Small intestine (tissue), 7 donors: ENCODE measurements around the gene SORCS2. TPM values are rescaled to one million over a fixed set of nuclear protein-coding genes. Genes with fewer than 3 reads are reported as not detected.

Source experiments
- DNase-seq, 2 donors: peaks; one replicate each; pipeline versions ENCODE4 v3.0.0 to v3.0.0-alpha.2; 2013
- FAIRE-seq: peaks from 2 replicates; lab custom pipeline; 2012; peaks lifted over from hg19 to GRCh38; lab: Jason Lieb, UNC
- H3K27ac ChIP-seq, 3 donors: one replicate each; pipeline ENCODE4 v1.5.1; 2013; ENCODE audit warnings: low read length in 2 of 3, mild to moderate bottlenecking in 2 of 3, control low read depth in 1 of 3, inconsistent platforms in 1 of 3, low read depth in 1 of 3, moderate library complexity in 1 of 3
- H3K27me3 ChIP-seq, 3 donors: one replicate each; pipeline ENCODE4 v1.6.1; 2013; ENCODE audit warnings: low read length in 3 of 3, inconsistent platforms in 1 of 3; ENCODE audit not compliant: control insufficient read depth in 3 of 3, insufficient read depth in 3 of 3
- H3K36me3 ChIP-seq, 3 donors: one replicate each; pipeline ENCODE4 v1.6.1; 2013; ENCODE audit warnings: low read length in 3 of 3, inconsistent platforms in 1 of 3, low read depth in 1 of 3, mild to moderate bottlenecking in 1 of 3, moderate library complexity in 1 of 3; ENCODE audit not compliant: control insufficient read depth in 3 of 3, insufficient read depth in 2 of 3
- H3K4me1 ChIP-seq, 3 donors: one replicate each; pipeline ENCODE4 v1.6.1; 2013; ENCODE audit warnings: low read length in 2 of 3, inconsistent platforms in 1 of 3, low read depth in 1 of 3, mild to moderate bottlenecking in 1 of 3, moderate library complexity in 1 of 3; ENCODE audit not compliant: control insufficient read depth in 3 of 3, insufficient read depth in 2 of 3
- H3K4me3 ChIP-seq, 3 donors: one replicate each; pipeline ENCODE4 v1.5.1; 2013; ENCODE audit warnings: low read length in 3 of 3, control low read depth in 1 of 3, inconsistent platforms in 1 of 3, low read depth in 1 of 3, mild to moderate bottlenecking in 1 of 3, moderate library complexity in 1 of 3
- H3K9me3 ChIP-seq, 2 donors: one replicate each; pipeline ENCODE4 v1.6.1; 2013; ENCODE audit warnings: low read depth in 1 of 2, low read length in 1 of 2; ENCODE audit not compliant: control insufficient read depth in 2 of 2, insufficient read depth in 1 of 2
- WGBS, 3 donors: extraction: QIAGEN DNeasy Blood & Tissue Kit; methylation state at CpG; one replicate each; pipeline ENCODE4 v1.1.7; 2013; 5-methylcytosine and 5-hydroxymethylcytosine counted together
- polyA plus RNA-seq, 4 donors: library from polyadenylated mRNA; stranded (reverse) in 3 of 4; unstranded in 1 of 4; fragments of 200-250 nt in 3 of 4; fragments of 120-200 nt in 1 of 4; gene quantifications; one replicate each; pipeline versions ENCODE4 v1.2.1 to v1.2.3, GENCODE V29; 2013
- donor health status: healthy with polysubstance abuse.
- donor health status: control.
- donor health status: control.
- donor health status: Bipolar disorder and iron deficiency.
- donor health status: healthy.

The SORCS2 gene
- polyA plus RNA-seq, 4 donors: 0.63 to 3.3 (median 2.2) TPM; not detected in 1

DNA sequence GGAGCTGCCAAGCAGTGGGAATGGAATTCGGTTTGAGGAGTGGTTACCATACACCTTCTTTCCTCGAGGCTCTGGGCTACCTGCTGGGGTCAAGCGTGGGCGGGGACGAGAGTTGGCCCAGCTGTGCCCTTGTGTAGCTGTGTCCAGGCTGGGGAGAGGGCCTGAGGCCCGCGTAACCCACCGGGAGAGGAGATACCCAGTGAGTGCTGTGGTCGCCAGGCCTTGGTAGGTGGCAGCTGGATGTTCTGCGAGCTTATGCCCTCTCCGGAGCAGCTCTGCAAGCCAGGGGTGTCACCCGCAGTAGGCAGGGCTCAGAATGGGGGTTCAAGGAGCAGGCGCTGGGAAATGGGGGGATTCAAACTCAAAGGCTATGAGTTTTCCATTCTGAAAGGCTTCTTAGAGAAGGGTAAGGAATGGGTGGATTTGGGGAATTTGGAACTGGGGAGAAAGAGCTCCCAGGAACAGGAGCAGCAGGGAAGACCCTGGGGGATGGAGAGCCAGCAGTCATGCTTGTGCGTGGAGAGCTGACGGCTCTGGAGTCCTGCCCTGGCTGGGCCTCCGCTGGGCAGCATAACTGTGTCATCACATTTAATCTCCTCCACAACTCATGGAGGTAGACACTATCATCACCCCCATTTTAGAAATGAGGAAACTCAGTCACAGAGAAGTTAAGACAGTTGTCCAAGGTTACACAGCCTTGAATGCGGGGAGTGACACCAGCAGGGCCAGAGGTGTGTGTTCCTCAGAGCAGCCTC, 117.5 kb downstream of the SORCS2 start:
- DNase-seq (no peak), FAIRE-seq (no peak)
- Histone ChIP-seq H3K9me3 (no peaks in the 10 kb centered on the region), H3K27ac (no peak overlapping the region), H3K4me1 (no peaks in the 10 kb centered on the region), H3K36me3 (no peaks in the 10 kb centered on the region), H3K4me3 (no peak overlapping the region), H3K27me3 (peaks cover 0 to 3% (median 2%) of the 10 kb centered on the region in 3 donors)
- WGBS, 3 donors: 72 to 81% (median 76%) methylated on average over 17 of the region's 17 CpGs

DNA sequence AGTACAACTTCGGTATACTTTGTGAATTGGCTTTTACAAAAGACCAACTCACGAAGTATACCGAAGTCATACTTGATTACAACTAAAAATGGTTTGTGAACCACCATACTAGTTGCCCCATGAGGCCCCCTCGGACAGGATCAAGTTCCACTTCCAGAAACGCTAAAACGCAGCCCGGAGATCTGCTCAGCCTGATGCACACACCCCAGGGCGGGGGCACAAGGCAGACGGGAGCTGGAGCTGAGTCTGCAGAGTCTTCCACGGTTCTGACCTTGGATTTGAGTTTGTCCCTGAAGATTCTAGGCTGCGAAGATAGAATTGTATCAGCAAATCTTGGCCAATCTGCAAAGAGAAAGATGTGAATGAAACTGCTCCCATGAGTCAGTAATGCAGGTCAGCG, 118.1 kb downstream of the SORCS2 start:
- 34 to 63% (median 40%) methylated on average over 12 of the region's 12 CpGs for WGBS, 3 donors
- Histone ChIP-seq H3K9me3 (no peaks in the 10 kb centered on the region), H3K27ac (no peak overlapping the region), H3K4me3 (no peak overlapping the region), H3K27me3 (peaks cover 0 to 3% (median 2%) of the 10 kb centered on the region in 3 donors), H3K36me3 (no peaks in the 10 kb centered on the region), H3K4me1 (no peaks in the 10 kb centered on the region)
- no peak for FAIRE-seq
- DNase-seq: no peak

DNA sequence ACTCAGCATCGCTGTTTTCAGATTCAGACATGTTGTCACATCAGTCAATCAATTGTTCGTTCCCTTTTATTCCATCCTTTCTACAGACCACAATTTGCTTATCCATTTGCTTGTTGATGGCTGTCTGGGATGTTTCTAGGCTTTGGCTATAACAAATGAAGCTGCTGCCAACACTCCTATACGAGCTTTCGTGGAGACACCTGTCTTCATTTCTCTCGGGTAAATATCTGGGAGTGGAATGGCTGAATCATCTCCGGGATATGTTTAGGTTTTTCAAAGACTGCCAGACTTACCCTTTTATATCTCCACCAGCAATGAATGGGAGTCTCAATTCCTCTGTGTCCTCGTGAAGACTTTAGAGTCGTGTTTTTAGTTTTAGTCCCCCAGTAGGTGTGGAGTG, 118.9 kb downstream of the SORCS2 start:
- no peak overlapping the region for H3K4me3 ChIP-seq
- FAIRE-seq: no peak
- no peaks in the 10 kb centered on the region for H3K36me3 ChIP-seq
- no peaks in the 10 kb centered on the region for H3K9me3 ChIP-seq
- no peak for DNase-seq
- no peak overlapping the region for H3K27ac ChIP-seq
- WGBS, 3 donors: 65 to 77% (median 69%) methylated on average over 8 of the region's 8 CpGs
- peaks cover 0 to 3% (median 1%) of the 10 kb centered on the region in 3 donors for H3K27me3 ChIP-seq
- H3K4me1 ChIP-seq: no peaks in the 10 kb centered on the region

DNA sequence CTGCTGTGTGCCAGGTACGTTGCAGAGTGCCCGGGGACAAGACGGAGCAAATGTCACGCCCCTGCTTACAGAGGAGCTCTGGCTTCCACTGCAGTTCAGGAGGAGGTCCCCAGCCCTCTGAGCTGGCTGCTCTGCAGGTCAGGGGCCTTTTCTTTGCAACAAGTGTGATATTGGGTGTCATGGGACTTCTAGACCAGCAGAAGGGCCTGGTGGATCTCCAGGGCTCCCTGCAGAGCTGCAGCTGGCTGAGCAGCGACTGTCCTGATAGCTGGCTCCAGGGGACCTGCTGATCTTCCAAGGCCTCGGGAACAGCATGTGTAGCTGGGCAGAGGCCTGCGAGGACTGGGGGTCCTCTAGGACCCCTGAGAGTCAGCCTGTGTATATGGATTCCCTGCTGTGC, 120.4 kb downstream of the SORCS2 start:
- Histone ChIP-seq H3K27ac (no peak overlapping the region), H3K4me3 (no peak overlapping the region), H3K9me3 (no peaks in the 10 kb centered on the region), H3K27me3 (peaks cover 0 to 3% (median 0%) of the 10 kb centered on the region in 3 donors), H3K36me3 (no peaks in the 10 kb centered on the region), H3K4me1 (no peaks in the 10 kb centered on the region)
- FAIRE-seq (no peak), DNase-seq (no peak)
- WGBS, 3 donors: 74 to 84% (median 79%) methylated on average over 7 of the region's 7 CpGs

DNA sequence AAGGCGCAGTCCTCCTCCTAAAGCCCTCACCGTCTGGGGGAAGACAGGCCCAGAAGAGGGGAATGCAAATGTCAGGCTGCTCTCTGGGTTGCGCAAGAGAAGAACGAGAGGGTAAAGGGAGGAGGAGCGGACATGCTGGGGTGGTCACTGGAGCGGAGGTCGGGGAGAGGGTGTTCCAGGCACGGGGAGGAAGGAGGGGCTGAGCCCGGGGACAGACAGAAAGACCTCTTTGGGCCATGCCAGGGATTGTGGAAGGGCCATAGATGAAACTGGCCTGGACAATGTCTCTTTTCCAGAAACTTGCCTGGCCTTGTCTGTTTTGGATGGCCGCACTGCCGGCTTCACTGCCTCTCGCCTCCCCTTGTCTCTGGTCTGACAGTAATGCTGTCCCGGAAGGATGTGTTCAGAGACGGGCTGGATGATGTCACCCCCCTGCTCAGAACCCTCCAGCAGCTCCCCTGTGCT, 121.0 kb downstream of the SORCS2 start:
- H3K27ac ChIP-seq: peak overlapping the region in 1 of 3 donors; percentile 9
- H3K4me1 ChIP-seq: no peaks in the 10 kb centered on the region
- WGBS, 3 donors: 51 to 63% (median 57%) methylated on average over 13 to 14 of the region's 14 CpGs
- FAIRE-seq (no peak), DNase-seq (no peak)
- H3K27me3 ChIP-seq: peaks cover 0 to 3% (median 0%) of the 10 kb centered on the region in 3 donors
- H3K4me3 ChIP-seq: no peak overlapping the region
- peaks cover 0 to 5% of the 10 kb centered on the region in 2 donors for H3K9me3 ChIP-seq
- H3K36me3 ChIP-seq: no peaks in the 10 kb centered on the region

DNA sequence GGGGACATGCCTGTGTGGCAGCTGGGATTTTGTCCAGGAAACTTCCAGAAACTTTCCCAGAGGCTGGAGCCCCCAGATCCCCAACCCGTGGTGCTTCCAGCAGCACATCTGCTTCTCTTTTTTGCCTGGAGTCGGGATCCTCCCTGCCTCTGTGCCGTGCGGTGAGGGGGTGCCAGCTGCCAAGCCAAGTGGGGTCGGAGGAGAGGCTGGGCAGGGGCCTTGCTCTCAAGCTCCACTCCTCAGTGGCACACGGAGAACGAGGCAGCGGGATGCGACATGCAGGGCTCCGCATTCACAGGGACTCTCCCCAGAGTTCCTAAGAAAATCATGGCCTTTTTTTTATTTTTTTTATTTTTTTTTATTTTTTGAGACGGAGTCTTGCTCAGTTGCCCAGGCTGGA, 121.7 kb downstream of the SORCS2 start:
- FAIRE-seq: no peak
- WGBS, 3 donors: 81 to 90% (median 90%) methylated on average over 11 of the region's 11 CpGs

DNA sequence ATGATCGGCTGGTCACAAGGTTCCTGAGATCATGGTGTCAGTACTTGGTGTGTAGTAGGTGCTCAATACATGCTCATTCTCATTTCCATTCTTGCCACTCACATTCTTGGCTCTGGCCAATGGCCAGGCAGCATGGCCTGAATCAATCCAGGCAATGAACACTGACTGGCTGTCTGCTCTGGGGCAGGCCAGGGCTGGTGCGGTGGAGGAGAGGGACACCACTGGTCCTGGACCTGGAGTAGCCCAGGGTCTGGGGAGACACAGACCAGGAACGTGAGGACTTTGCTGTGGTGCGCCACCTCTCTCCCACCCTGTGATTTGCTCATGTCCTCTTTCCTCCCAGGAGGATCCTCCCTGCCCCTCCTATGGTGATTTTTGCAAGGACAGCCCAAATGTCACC, 122.9 kb downstream of the SORCS2 start:
- Histone ChIP-seq H3K27me3 (no peaks in the 10 kb centered on the region), H3K4me1 (no peaks in the 10 kb centered on the region), H3K9me3 (peaks cover 2 to 15% of the 10 kb centered on the region in 2 donors), H3K27ac (no peak overlapping the region), H3K36me3 (no peaks in the 10 kb centered on the region), H3K4me3 (no peak overlapping the region)
- WGBS, 3 donors: 79 to 93% (median 83%) methylated on average over 4 of the region's 4 CpGs
- FAIRE-seq: no peak
- no peak for DNase-seq

More for the DNA sequence above, 121.7 kb downstream of the SORCS2 start:
- Histone ChIP-seq H3K4me3 (no peak overlapping the region), H3K4me1 (no peaks in the 10 kb centered on the region), H3K27me3 (peaks cover 0 to 3% (median 0%) of the 10 kb centered on the region in 3 donors), H3K9me3 (peaks cover 0 to 7% of the 10 kb centered on the region in 2 donors), H3K27ac (peak overlapping the region in 1 of 3 donors; percentile 9), H3K36me3 (no peaks in the 10 kb centered on the region)
- no peak for DNase-seq

DNA sequence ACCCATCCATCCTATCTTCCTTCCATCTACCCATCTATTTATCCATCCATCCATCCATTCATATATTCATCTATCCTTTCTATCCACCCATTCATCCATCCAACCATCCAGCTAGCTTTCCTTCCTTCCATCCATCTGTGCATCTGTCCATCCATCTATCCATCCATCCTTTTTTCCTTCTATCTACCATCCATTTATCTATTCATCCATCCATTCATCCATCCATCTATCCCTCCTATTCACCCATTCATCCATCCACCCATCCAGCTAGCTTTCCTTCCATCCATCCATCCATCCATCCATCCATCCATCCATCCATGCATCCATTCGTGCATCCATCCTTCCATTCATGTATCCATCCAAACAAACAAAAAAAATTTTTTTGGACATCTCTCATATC, 123.6 kb downstream of the SORCS2 start:
- WGBS, 3 donors: 57 to 90% (median 81%) methylated on average over 1 of the region's 1 CpG
- H3K4me1 ChIP-seq: no peaks in the 10 kb centered on the region

More for the DNA sequence above, 123.6 kb downstream of the SORCS2 start:
- Histone ChIP-seq H3K4me3 (no peak overlapping the region), H3K9me3 (peaks cover 2 to 17% of the 10 kb centered on the region in 2 donors), H3K27ac (no peak overlapping the region), H3K36me3 (no peaks in the 10 kb centered on the region), H3K27me3 (no peaks in the 10 kb centered on the region)
- DNase-seq: no peak
- no peak for FAIRE-seq
